K562 (cell line): Measurements from ENCODE around the gene CCM2. TPM values are rescaled to one million over a fixed set of nuclear protein-coding genes. Genes with fewer than 3 reads are reported as not detected.

Source experiments
- CHD1 ChIP-seq: fragments of 200-600 bp; sonication (generic); IDR thresholded peaks from one replicate; pipeline ENCODE4 v1.6.1; 2012; ENCODE audit warnings: mild to moderate bottlenecking, moderate library complexity, low read length, inconsistent platforms
- CHD7 ChIP-seq: fragments of 200-600 bp; sonication (generic); IDR thresholded peaks from one replicate; pipeline ENCODE4 v1.6.1; 2012; ENCODE audit warnings: mild to moderate bottlenecking, low read depth, low read length, inconsistent platforms
- HDGF ChIP-seq: fragments of 450-650 bp; IDR thresholded peaks from 2 replicates; pipeline ENCODE4 v1.6.1; 2016
- HSF4 ChIP-seq: fragments of 250-450 bp; sonication (Bioruptor Pico); IDR thresholded peaks from 2 replicates; pipeline ENCODE4 v2.1.2; 2022; ENCODE audit warnings: mild to moderate bottlenecking, moderate library complexity, borderline replicate concordance
- MYBL2 ChIP-seq, 2 experiments: fragments of 450-650 bp in 1 of 2; sonication (generic) in 1 of 2; formaldehyde crosslinking in 1 of 2; IDR thresholded peaks; 2 replicates each; pipeline versions ENCODE4 v1.6.1 to v1.8.1; 2017 to 2022; ENCODE audit warnings: borderline replicate concordance in 1 of 2, inconsistent platforms in 1 of 2, low read depth in 1 of 2, mild to moderate bottlenecking in 1 of 2, missing genetic modification reagents in 1 of 2, moderate library complexity in 1 of 2
- RNF219 ChIP-seq: fragments of 250-450 bp; sonication (Bioruptor Pico); IDR thresholded peaks from 2 replicates; pipeline ENCODE4 v1.5.0; 2022; ENCODE audit warnings: mild to moderate bottlenecking
- SRSF9 ChIP-seq: fragments of 200-400 bp; formaldehyde crosslinking; IDR thresholded peaks from 2 replicates; pipeline ENCODE4 v1.6.1; 2017; ENCODE audit warnings: low read depth, low read length, borderline replicate concordance
- XRCC3 ChIP-seq: fragments of 450-650 bp; IDR thresholded peaks from 2 replicates; pipeline ENCODE4 v1.6.1; 2017; ENCODE audit warnings: mild to moderate bottlenecking, moderate library complexity
- polyA plus RNA-seq, 8 experiments: library from polyadenylated mRNA; depleted of rRNA in 4 of 8; stranded (reverse) in 5 of 8; unstranded in 3 of 8; fragments of >200 nt; fragmentation: Nextera tagmentation in 2 of 8; fragmentation: Illumina TruSeq in 1 of 8; extraction: Ambion mirVana in 2 of 8; extraction: Trizol in 1 of 8; gene quantifications; 2 replicates each; pipeline versions ENCODE4 v1.2.1 to v1.2.3, GENCODE V29; 2011 to 2014; ENCODE audit warnings: inconsistent platforms in 1 of 8, missing spikeins in 1 of 8
- total RNA-seq, 7 experiments: library from RNA; depleted of rRNA in 6 of 7; stranded (reverse); fragments of >200 nt in 6 of 7; fragmentation: Illumina TruSeq in 2 of 7; extraction: Trizol in 2 of 7; gene quantifications; 2 replicates each; pipeline versions ENCODE4 v1.2.1 to v1.2.3, GENCODE V29; 2011 to 2021; ENCODE audit warnings: low replicate concordance in 1 of 7
- TF ChIP-seq, protein P1 (sequence below), 2 experiments: fragments of 450-650 bp; conservative IDR thresholded peaks; 2 replicates each; pipeline ENCODE4 v1.6.1; 2017; ENCODE audit warnings: mild to moderate bottlenecking in 2 of 2, moderate library complexity in 2 of 2

The CCM2 gene
- total and polyA plus RNA-seq, 9 of the 15 experiments (the other 6 are each of a cell fraction or from before 2014, with no cell fraction given) = 0.41 to 38.6 (median 25.9) TPM

- TF ChIP-seq MYBL2 (IDR thresholded peaks at IDR 0.05; ENCODE audit: low read depth) (no peak), MYBL2 (CRISPR knock-in tag; IDR thresholded peaks at IDR 0.05; ENCODE audit: borderline replicate concordance) (no peak), HDGF (no peak), CHD7 (no peak), HSF4 (CRISPR knock-in tag) (no peak), XRCC3 (no peak), SRSF9 (no peak), RNF219 (CRISPR knock-in tag) (no peak), CHD1 (no peak)
- TF ChIP-seq, protein P1, sequence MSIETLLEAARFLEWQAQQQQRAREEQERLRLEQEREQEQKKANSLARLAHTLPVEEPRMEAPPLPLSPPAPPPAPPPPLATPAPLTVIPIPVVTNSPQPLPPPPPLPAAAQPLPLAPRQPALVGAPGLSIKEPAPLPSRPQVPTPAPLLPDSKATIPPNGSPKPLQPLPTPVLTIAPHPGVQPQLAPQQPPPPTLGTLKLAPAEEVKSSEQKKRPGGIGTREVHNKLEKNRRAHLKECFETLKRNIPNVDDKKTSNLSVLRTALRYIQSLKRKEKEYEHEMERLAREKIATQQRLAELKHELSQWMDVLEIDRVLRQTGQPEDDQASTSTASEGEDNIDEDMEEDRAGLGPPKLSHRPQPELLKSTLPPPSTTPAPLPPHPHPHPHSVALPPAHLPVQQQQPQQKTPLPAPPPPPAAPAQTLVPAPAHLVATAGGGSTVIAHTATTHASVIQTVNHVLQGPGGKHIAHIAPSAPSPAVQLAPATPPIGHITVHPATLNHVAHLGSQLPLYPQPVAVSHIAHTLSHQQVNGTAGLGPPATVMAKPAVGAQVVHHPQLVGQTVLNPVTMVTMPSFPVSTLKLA (conservative IDR thresholded peaks at IDR 0.05) = peak; percentile 99 to 100
Measured at GRCh38 chr7:45111298-45112223, 111.6 kb downstream of the CCM2 start, which contains the start of gene TBRG4 (continued).
